Right forelimb (tissue), 1 donor: ENCODE measurements around the gene CACNA1C.

Experiments
- DNase-seq: peaks from one replicate; pipeline ENCODE4 v3.0.0-alpha.2; 2018

The CACNA1C gene

GRCh38 chr12:2173971-2174370 is 121.2 kb downstream of the CACNA1C start:
- peak; percentile 17 for DNase-seq

DNA sequence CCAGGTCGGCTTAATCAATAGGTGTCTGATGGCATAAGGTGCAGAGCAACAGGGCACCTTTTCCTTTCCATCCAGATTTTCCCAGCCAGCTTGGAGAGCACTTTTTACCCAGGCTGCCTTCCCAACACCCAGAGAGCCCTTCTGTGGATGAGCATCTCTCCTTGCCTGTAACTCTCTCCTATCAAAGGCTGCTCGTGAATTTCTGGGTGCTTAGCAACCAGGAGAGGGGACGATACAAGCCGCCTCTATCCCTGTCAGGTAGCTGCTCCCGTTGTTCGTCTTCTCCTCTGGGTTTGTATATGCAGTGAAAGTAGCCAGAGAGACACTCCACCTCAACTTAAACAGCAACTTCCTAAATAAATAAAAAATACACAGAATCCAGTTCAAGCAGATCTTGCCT is 124.2 kb downstream of the CACNA1C start:
- DNase-seq: no peak

- no peak for DNase-seq
These were observed 125.0 kb downstream of the CACNA1C start for GRCh38 chr12:2177751-2178150.

- DNase-seq: no peak
These were observed 126.3 kb downstream of the CACNA1C start for GRCh38 chr12:2179058-2179457.

- no peak for DNase-seq
These were observed 127.4 kb downstream of the CACNA1C start for GRCh38 chr12:2179953-2180736.

- DNase-seq: no peak
These were observed 127.9 kb downstream of the CACNA1C start for GRCh38 chr12:2180737-2181082.

GRCh38 chr12:2183556-2184541 is 131.1 kb downstream of the CACNA1C start:
- peak; percentile 57 for DNase-seq

DNA sequence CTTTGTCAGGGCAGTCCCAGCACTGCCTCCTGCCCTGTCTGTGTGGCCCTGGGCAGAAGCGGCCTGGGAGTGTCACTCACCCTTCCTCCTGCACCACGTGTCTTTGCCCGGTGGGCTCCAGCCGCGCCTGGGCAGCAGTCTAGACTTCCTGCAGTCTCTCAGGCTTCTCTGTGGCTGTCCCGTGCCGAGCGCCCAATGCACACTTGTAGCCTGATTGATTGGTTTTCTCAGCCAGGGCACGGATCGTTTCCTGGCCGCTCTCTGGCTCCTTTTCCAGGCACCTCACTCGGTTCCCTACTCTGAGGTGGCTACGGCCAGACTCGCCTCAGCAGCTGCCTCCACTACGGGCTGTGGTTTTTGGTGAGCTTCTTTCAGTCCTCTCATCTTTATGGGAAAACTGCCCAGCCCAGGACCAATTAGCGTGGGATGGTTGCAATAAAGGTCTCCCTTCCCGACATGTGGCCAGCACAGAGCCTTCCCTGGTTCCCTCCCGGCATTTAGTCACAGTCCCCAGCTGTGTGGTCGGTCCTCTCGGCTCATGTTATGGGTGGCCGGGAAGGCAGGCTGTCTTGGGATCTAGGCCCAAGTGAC is 133.1 kb downstream of the CACNA1C start:
- DNase-seq: no peak

DNA sequence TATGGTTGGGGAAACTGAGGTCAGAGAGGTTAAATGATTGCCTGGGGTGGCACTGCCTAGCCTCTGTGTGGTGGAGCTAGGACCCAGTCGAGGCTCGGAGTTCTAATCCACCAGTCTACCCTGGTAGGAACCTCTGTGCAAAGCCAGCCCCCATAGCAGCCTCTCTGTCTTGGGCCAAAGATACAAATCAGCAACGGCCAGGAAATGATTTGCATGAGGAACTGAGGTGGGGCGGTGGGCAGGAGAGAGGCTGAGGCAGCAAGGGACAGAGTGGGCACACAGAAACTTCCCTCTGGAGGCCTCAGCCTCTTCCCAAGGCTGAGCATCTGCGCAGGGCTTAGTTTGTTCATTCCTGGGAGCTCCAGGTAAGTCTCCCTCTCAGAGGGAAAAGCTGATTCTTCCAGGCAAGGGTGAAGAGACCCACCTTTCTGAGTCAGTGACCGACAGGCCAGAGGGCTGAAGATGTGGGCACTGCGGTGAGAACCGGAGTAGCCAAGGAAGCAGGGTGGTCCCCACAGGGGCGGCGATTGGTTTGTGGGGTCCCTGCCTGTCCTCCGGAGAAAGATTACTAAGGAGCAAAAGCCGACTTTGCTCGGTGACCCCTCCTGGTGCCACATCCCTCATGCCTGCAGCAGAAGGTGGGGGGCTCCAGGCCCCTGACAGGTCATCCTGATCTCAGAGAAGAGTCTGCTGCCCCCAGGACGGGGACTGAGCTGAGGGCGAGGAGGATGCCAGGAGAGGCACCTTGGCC is 134.6 kb downstream of the CACNA1C start:
- no peak for DNase-seq

- no peak for DNase-seq
These were observed 137.3 kb downstream of the CACNA1C start for GRCh38 chr12:2190085-2190484.

DNA sequence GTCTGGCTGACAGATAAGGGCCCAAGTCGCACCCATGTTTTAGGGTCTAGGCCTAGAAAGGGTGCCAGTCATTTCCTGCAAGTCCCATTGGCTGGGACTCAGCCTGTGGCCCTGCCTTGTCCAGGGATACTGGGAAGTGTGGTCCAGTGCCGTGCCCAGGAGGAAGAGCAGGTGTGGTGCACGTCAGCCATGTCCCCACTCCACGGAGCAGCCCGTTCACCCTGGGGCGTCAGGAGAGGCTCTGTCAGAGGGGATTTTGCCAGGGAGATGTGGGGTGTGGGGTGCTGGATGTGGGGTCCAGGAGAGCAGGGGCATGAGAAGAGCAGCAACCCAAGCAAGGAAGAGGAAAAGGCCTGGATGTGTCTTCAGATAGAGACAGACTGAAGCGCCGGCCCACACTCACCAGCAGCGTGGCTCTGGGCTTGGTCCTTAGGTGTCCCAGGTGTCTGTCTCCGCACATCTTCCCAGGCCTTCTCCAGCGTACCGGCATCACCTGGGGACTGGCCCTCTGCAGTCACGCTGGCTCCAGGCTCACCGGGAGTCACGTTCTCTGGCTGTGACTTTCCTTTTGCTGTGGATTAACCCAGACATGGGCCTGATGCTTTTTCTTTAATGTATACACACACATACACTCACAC is 138.2 kb downstream of the CACNA1C start:
- no peak for DNase-seq

DNA sequence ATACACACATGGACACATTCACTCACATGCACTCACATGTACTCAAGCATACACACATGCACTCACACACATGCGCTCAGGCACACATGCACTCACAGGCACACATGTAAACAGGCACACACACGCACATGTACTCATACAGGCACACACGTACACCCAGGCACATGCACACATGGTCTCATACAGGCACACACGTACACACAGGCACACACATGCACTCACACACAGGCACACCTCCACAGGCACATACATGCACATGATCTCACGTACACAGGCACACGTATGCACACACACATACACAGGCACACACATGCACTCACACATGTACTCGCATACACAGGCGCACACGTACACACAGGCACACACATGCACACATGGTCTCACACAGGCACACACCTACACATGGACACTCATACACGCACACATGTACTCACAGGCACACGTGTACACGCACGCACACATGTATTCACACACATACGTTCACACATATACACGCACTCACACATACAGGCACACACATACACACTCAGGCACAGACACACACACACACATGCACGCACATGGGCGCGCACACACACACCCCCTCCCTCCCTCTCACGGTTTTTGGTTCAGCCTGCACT is 138.9 kb downstream of the CACNA1C start:
- no peak for DNase-seq

DNA sequence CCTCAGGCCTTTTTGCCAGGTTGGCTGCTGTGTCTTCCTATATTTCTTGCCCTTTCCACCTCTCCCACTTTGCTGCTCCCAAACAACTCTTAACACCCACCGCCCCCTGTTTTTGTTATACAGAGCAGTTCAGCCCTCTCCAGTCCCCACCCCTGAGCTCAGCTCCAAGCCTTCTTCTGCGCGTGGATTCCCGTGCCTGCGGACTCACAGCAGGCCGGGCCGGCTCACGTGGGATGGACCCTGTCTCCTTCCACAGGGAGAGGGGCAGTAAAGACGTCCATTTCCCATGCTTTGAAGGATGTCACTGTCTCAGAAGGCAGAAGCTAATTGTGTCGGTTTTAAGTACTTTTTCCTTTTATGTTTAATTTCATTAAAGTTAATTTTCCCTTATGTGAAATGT is 139.4 kb downstream of the CACNA1C start:
- no peak for DNase-seq

GRCh38 chr12:2194060-2194459 is 141.3 kb downstream of the CACNA1C start:
- no peak for DNase-seq

- no peak for DNase-seq
These were observed 141.8 kb downstream of the CACNA1C start for GRCh38 chr12:2194571-2194970.

DNA sequence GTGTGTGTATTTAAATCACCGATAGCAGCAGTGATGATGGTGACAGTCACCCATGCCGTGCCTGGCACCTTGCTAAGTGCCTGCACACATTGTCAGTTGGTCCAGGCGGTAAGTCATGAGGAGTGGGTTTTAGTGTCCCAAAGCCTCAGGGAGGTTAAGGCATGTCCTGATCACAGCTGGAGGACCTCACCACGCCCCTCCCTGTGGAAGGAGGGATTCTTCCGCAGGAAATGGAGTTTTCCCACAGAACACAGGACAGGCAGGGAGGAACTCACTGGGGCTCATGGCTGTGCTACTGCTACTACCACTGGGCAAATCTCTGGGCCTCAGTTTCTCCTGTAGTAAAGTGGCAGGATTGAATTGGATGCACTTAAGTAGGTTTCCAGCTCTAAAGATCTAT is 142.3 kb downstream of the CACNA1C start:
- DNase-seq: no peak

DNA sequence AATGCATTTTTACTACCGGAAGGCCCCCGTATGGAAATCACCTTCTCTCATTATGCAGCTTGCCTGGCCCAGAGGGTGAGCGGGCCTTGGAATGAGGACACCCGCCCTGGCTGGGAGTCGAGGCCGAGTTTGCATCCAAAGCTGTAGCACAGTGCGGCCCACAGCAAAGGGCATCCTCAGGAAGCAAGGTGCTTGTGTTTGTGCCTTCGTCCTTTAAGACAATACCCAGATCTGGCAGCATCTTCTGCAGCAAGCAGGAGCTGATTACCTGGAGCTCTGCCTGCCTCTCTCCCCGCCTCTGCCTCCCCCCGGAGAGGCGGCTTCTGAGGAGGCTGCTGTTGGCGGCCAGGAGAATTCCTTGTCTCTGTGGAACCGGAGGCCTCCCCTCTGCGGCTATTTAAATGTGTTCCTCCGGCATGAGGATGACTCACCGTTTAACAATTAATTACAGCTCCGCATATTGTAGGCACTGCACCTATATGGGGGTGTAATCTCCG is 145.3 kb downstream of the CACNA1C start:
- no peak for DNase-seq

GRCh38 chr12:2198542-2198941 is 145.8 kb downstream of the CACNA1C start:
- DNase-seq: no peak

DNA sequence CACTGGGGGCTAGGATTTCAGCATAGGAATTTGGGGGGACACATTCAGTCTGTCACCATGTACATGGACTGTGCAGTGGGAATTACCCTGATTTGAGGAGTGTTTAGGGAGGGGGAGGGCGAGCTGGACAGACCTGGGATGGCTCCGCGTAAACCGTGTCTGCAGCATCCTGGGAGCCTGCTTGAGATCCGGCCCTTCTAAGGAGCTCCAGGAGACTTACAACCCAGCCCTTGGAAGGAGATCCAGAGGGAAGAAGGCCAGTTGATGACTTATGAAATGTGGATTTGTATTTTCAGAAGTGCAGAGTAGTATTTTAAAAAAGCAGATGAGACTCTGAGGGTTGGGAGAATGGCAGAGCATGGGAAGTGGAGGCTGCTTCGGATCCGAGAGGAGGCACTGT is 153.2 kb downstream of the CACNA1C start:
- no peak for DNase-seq

- no peak for DNase-seq
These were observed 156.2 kb downstream of the CACNA1C start for GRCh38 chr12:2208837-2209635.

DNA sequence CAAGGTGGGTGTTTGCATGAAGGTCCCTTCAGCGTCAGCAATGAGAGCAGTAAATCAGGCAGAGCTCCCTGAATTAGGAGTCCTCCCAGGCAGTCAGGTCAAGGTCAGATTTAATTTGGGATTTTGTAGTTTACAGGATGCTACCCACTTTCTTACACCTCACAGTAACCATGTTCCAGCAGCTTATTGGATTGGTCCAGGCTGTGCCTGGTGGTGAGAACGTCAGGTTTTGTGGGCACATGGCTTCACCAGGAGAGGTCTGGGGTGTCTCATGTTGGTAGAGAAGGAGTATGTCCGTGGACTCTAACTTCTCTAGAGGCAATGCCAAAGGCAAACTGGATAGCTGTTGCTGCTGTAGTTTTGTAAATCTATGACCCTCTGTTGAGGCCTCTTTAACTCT is 158.3 kb downstream of the CACNA1C start:
- no peak for DNase-seq
